Epithelial cell of prostate (primary cell): ENCODE data around the gene CDH12.
"Not testable (repeated sequence)": the region's sequence is repeated elsewhere in the genome, so short reads cannot be mapped to it uniquely, and the experiment has no call there.

ENCODE experiments used
- DNase-seq: peaks from one replicate; pipeline ENCODE4 v3.0.0-alpha.2; 2011; ENCODE audit warnings: low read depth, low spot score
- H3K27ac ChIP-seq: fragments of 450-650 bp; 2 replicates; pipeline ENCODE4 v1.5.1; 2017; ENCODE audit warnings: mild to moderate bottlenecking

The CDH12 gene

GRCh38 chr5:22076586-22076985 lies 776.6 kb downstream of the CDH12 start:
- no peak for DNase-seq
- no peak overlapping the region for H3K27ac ChIP-seq

GRCh38 chr5:22070186-22070728 lies 782.9 kb downstream of the CDH12 start:
- no peak for DNase-seq
- no peak overlapping the region for H3K27ac ChIP-seq

GRCh38 chr5:22063717-22064116 lies 789.4 kb downstream of the CDH12 start:
- H3K27ac ChIP-seq, result no peak overlapping the region
- DNase-seq, result no peak

- H3K27ac ChIP-seq, result no peak overlapping the region
- no peak for DNase-seq
These were observed 794.5 kb downstream of the CDH12 start for GRCh38 chr5:22058620-22059019.

GRCh38 chr5:22057012-22057411 lies 796.1 kb downstream of the CDH12 start:
- no peak for DNase-seq
- no peak overlapping the region for H3K27ac ChIP-seq

GRCh38 chr5:22056601-22057000 lies 796.5 kb downstream of the CDH12 start:
- DNase-seq, result no peak
- H3K27ac ChIP-seq, result no peak overlapping the region

- no peak for DNase-seq
- H3K27ac ChIP-seq, result no peak overlapping the region
These were observed 799.9 kb downstream of the CDH12 start for GRCh38 chr5:22053195-22053594.

GRCh38 chr5:22051881-22052280 lies 801.3 kb downstream of the CDH12 start:
- no peak for DNase-seq
- H3K27ac ChIP-seq, result no peak overlapping the region

GRCh38 chr5:22050931-22051330 lies 802.2 kb downstream of the CDH12 start:
- H3K27ac ChIP-seq, result no peak overlapping the region
- DNase-seq, result no peak

- H3K27ac ChIP-seq, result no peak overlapping the region
- no peak for DNase-seq
These were observed 808.9 kb downstream of the CDH12 start for GRCh38 chr5:22044229-22044628.

GRCh38 chr5:22036061-22036460 lies 817.1 kb downstream of the CDH12 start:
- no peak overlapping the region for H3K27ac ChIP-seq

GRCh38 chr5:22033066-22033465 lies 820.1 kb downstream of the CDH12 start:
- DNase-seq, result no peak
- H3K27ac ChIP-seq, result no peak overlapping the region

More at GRCh38 chr5:22036061-22036460, 817.1 kb downstream of the CDH12 start:
- DNase-seq, result no peak

- no peak overlapping the region for H3K27ac ChIP-seq
- no peak for DNase-seq
These were observed 829.4 kb downstream of the CDH12 start for GRCh38 chr5:22023784-22024183.

- DNase-seq, result not testable (repeated sequence)
These were observed 840.3 kb downstream of the CDH12 start for GRCh38 chr5:22012893-22013292.

GRCh38 chr5:22010808-22011207 lies 842.3 kb downstream of the CDH12 start:
- not testable (repeated sequence) for H3K27ac ChIP-seq, DNase-seq

More at GRCh38 chr5:22012893-22013292, 840.3 kb downstream of the CDH12 start:
- not testable (repeated sequence) for H3K27ac ChIP-seq

GRCh38 chr5:22001097-22001496 lies 852.0 kb downstream of the CDH12 start:
- DNase-seq, H3K27ac ChIP-seq: not testable (repeated sequence)

- DNase-seq, H3K27ac ChIP-seq: not testable (repeated sequence)
These were observed 867.3 kb downstream of the CDH12 start for GRCh38 chr5:21985799-21986198.

- H3K27ac ChIP-seq, DNase-seq: not testable (repeated sequence)
These were observed 901.6 kb downstream of the CDH12 start for GRCh38 chr5:21951571-21951970.

- H3K27ac ChIP-seq, result no peak overlapping the region
- DNase-seq, result no peak
These were observed 922.0 kb downstream of the CDH12 start for GRCh38 chr5:21931116-21931515.

- no peak overlapping the region for H3K27ac ChIP-seq
- no peak for DNase-seq
These were observed 933.6 kb downstream of the CDH12 start for GRCh38 chr5:21919414-21920022.

- no peak overlapping the region for H3K27ac ChIP-seq
- no peak for DNase-seq
These were observed 934.7 kb downstream of the CDH12 start for GRCh38 chr5:21918451-21918850.

- H3K27ac ChIP-seq, result no peak overlapping the region
- no peak for DNase-seq
These were observed 942.4 kb downstream of the CDH12 start for GRCh38 chr5:21910731-21911130.
